Mesenchymal stem cell (in vitro differentiated cells and primary cell): Measurements from ENCODE around the gene RGS11.
A peak's percentile ranks its signal among the peaks of the same experiment; 100 is the strongest.

Experiments
- DNase-seq: peaks from one replicate; pipeline ENCODE4 v3.0.0-alpha.2; 2013
- H2AFZ ChIP-seq: one replicate; pipeline ENCODE4 v1.6.1; 2013; ENCODE audit warnings: low read depth, mild to moderate bottlenecking, control low read depth, inconsistent platforms, low read length, moderate library complexity
- H2AK5ac ChIP-seq: 2 replicates; pipeline ENCODE4 v1.6.1; 2013; ENCODE audit warnings: low read length, moderate library complexity, mild to moderate bottlenecking, inconsistent platforms; ENCODE audit not compliant: severe bottlenecking
- H2BK120ac ChIP-seq: one replicate; pipeline ENCODE4 v1.6.1; 2013; ENCODE audit warnings: low read depth, mild to moderate bottlenecking, inconsistent platforms, low read length, moderate library complexity
- H2BK12ac ChIP-seq, 2 experiments: one replicate each; pipeline ENCODE4 v1.6.1; 2013; ENCODE audit warnings: inconsistent platforms in 2 of 2, low read length in 2 of 2, mild to moderate bottlenecking in 2 of 2, moderate library complexity in 2 of 2, control low read depth in 1 of 2
- H2BK15ac ChIP-seq: one replicate; pipeline ENCODE4 v1.6.1; 2013; ENCODE audit warnings: mild to moderate bottlenecking, low read depth, inconsistent platforms; ENCODE audit not compliant: poor library complexity, severe bottlenecking
- H2BK5ac ChIP-seq: 2 replicates; pipeline ENCODE4 v1.6.1; 2013; ENCODE audit warnings: low read depth, mild to moderate bottlenecking, low read length, control low read depth, inconsistent platforms; ENCODE audit not compliant: poor library complexity, severe bottlenecking
- H3K14ac ChIP-seq, 2 experiments: one replicate each; pipeline ENCODE4 v1.6.1; 2013; ENCODE audit warnings: inconsistent platforms in 2 of 2, low read length in 2 of 2, control low read depth in 1 of 2, mild to moderate bottlenecking in 1 of 2, moderate library complexity in 1 of 2
- H3K18ac ChIP-seq, 2 experiments: one replicate each; pipeline ENCODE4 v1.6.1; 2013; ENCODE audit warnings: inconsistent platforms in 2 of 2, low read length in 2 of 2, control low read depth in 1 of 2, low read depth in 1 of 2, mild to moderate bottlenecking in 1 of 2
- H3K23ac ChIP-seq, 2 experiments: one replicate each; pipeline ENCODE4 v1.6.1; 2013; ENCODE audit warnings: inconsistent platforms in 2 of 2, low read length in 2 of 2, mild to moderate bottlenecking in 2 of 2, moderate library complexity in 2 of 2, control low read depth in 1 of 2
- H3K27ac ChIP-seq: 2 replicates; pipeline ENCODE4 v1.5.1; 2013; ENCODE audit warnings: mild to moderate bottlenecking, moderate library complexity, low read length, control low read depth, inconsistent platforms; ENCODE audit not compliant: poor library complexity, severe bottlenecking
- H3K27me3 ChIP-seq, 2 experiments: 2 replicates each; pipeline versions ENCODE4 v1.6.1 to v1.7.0; 2013; ENCODE audit warnings: low read length in 2 of 2, mild to moderate bottlenecking in 2 of 2, moderate library complexity in 2 of 2, control low read depth in 1 of 2, inconsistent platforms in 1 of 2; ENCODE audit not compliant: control insufficient read depth in 1 of 2, insufficient read depth in 1 of 2
- H3K36me3 ChIP-seq, 2 experiments: 2 replicates each; pipeline versions ENCODE4 v1.6.1 to v1.7.0; 2013; ENCODE audit warnings: low read length in 2 of 2, control low read depth in 1 of 2, inconsistent platforms in 1 of 2, low read depth in 1 of 2, mild to moderate bottlenecking in 1 of 2; ENCODE audit not compliant: insufficient read depth in 2 of 2, control insufficient read depth in 1 of 2
- H3K4ac ChIP-seq, 2 experiments: one replicate each; pipeline ENCODE4 v1.6.1; 2013; ENCODE audit warnings: inconsistent platforms in 2 of 2, low read length in 2 of 2, mild to moderate bottlenecking in 2 of 2, moderate library complexity in 2 of 2, control low read depth in 1 of 2, low read depth in 1 of 2
- H3K4me1 ChIP-seq: 2 replicates; pipeline ENCODE4 v1.6.1; 2013; ENCODE audit warnings: low read depth, low read length, control low read depth; ENCODE audit not compliant: control insufficient read depth, insufficient read depth
- H3K4me2 ChIP-seq: 2 replicates; pipeline ENCODE4 v1.6.1; 2013; ENCODE audit warnings: low read length, mild to moderate bottlenecking, inconsistent platforms; ENCODE audit not compliant: poor library complexity, severe bottlenecking
- H3K4me3 ChIP-seq, 2 experiments: 2 replicates each; pipeline versions ENCODE4 v1.5.1 to v1.7.0; 2013; ENCODE audit warnings: low read length in 2 of 2, mild to moderate bottlenecking in 2 of 2, control low read depth in 1 of 2, low read depth in 1 of 2; ENCODE audit not compliant: insufficient read depth in 1 of 2
- H3K79me1 ChIP-seq: replicated peaks from 2 replicates; pipeline ENCODE4 v1.6.1; 2013; ENCODE audit warnings: mild to moderate bottlenecking, control low read depth, low read length, inconsistent platforms; ENCODE audit not compliant: poor library complexity, severe bottlenecking
- H3K9ac ChIP-seq: 2 replicates; pipeline ENCODE4 v1.7.0; 2013; ENCODE audit warnings: mild to moderate bottlenecking, low read length, moderate library complexity
- H3K9me3 ChIP-seq: 2 replicates; pipeline ENCODE4 v1.7.0; 2013; ENCODE audit warnings: mild to moderate bottlenecking, low read length; ENCODE audit not compliant: control insufficient read depth
- H4K8ac ChIP-seq: one replicate; pipeline ENCODE4 v1.6.1; 2013; ENCODE audit warnings: inconsistent platforms, mild to moderate bottlenecking, low read length, moderate library complexity
- H4K91ac ChIP-seq: one replicate; pipeline ENCODE4 v1.6.1; 2013; ENCODE audit warnings: mild to moderate bottlenecking, low read length, inconsistent platforms
- whole genome bisulfite sequencing: methylation state at CpG from one replicate; pipeline ENCODE4 v1.1.7; 2013; ENCODE audit warnings: mixed read lengths; 5-methylcytosine and 5-hydroxymethylcytosine counted together

The RGS11 gene

DNA sequence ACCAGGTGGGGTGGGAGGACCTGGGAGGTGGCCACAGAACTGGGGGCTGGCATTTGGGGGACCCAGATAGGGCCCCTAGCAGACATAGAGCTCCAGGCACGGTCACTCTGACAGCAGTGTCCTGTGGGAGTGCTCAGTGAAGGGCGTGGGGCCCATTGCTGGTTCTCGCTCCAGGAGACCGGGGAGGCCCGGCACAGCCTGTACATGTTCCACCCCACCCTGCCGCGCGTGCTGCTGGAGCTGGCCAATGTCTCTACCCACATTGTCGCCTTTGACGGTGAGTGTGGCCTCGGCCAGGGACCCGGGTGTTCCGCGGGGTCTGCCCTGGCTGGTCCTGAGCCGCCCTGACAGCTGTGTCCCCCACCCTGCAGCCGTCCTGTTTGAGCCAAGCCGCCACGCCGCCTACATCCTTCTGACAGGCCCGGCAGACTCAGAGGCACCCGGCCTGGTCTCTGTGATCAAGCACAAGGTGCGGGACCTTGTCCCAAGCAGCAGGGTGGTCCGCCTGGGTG lies 11.2 kb downstream of the RGS11 start:
- Histone ChIP-seq H3K36me3 (peaks cover 49 to 66% of the 10 kb centered on the region in 2 experiments), H4K91ac (no peak overlapping the region), H3K9me3 (no peaks in the 10 kb centered on the region), H3K27ac (no peak overlapping the region), H2BK120ac (no peak overlapping the region), H2BK12ac (no peak overlapping the region), H3K4me3 (peak overlapping the region in 1 of 2 experiments; percentile 3), H3K23ac (no peak overlapping the region), H3K4ac (no peak overlapping the region), H3K18ac (no peak overlapping the region), H3K4me1 (peaks cover 4% of the 10 kb centered on the region), H3K9ac (no peak overlapping the region), H3K4me2 (no peak overlapping the region), H3K27me3 (peaks cover 0 to 9% of the 10 kb centered on the region in 2 experiments), H2BK15ac (no peak overlapping the region), H3K79me1 (no peaks in the 10 kb centered on the region), H2AK5ac (no peak overlapping the region), H2BK5ac (no peak overlapping the region), H2AFZ (no peak overlapping the region), H3K14ac (no peak overlapping the region), H4K8ac (no peak overlapping the region)
- 95% methylated on average over 23 of the region's 23 CpGs for WGBS
- no peak for DNase-seq

DNA sequence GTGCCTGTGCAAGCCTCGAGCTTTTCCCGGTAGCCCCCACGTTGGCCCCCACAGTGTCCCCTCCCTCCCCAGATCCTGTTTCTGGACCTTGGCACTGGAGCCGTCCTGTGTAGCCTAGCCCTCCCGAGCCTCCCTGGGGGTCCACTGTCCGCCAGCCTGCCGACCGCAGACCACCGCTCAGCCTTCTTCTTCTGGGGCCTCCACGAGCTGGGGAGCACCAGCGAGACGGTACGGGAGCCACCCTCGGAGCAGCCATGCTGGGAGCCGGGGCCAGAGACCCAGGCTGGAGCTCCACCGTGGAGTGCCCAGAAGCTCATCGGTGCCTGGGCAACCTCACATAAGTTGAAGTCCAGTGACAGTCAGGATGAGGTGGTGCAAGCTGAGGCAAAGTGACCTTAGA lies 11.8 kb downstream of the RGS11 start:
- Histone ChIP-seq H3K23ac (no peak overlapping the region), H3K36me3 (peaks cover 54 to 70% of the 10 kb centered on the region in 2 experiments), H3K27me3 (peaks cover 0 to 3% of the 10 kb centered on the region in 2 experiments), H3K9ac (no peak overlapping the region), H2BK5ac (no peak overlapping the region), H3K4me1 (peaks cover 4% of the 10 kb centered on the region), H2BK12ac (no peak overlapping the region), H2BK15ac (no peak overlapping the region), H3K27ac (no peak overlapping the region), H3K79me1 (no peaks in the 10 kb centered on the region), H2AFZ (no peak overlapping the region), H4K8ac (no peak overlapping the region), H2AK5ac (no peak overlapping the region), H3K18ac (no peak overlapping the region), H3K14ac (no peak overlapping the region), H3K4ac (no peak overlapping the region), H2BK120ac (no peak overlapping the region), H4K91ac (no peak overlapping the region), H3K4me3 (no peak overlapping the region), H3K9me3 (no peaks in the 10 kb centered on the region), H3K4me2 (no peak overlapping the region)
- WGBS = 96% methylated on average over 17 of the region's 17 CpGs
- no peak for DNase-seq

DNA sequence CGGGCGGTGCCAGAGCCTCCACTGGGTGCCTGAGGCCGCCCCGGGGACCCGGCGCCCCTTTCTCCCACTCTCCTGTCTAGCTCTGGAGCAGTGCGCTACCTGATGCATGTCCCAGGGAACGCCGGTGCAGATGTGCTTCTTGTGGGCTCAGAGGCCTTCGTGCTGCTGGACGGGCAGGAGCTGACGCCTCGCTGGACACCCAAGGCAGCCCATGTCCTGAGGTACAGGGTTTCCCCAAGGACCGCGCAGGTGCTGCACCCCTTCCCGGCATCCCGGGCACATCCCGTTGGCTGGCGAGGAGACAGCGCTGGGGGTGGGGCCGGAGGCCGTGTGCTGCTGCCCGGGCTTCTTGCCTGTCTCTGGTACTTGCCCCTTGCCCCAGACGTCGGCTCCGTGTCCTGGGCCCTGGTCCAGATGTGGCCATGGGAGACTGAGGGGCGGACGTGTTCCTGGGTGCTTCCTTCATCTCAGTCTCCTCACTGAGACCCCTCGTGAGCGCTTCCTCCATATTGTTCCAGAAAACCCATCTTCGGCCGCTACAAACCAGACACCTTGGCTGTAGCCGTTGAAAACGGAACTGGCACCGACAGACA lies 12.5 kb downstream of the RGS11 start:
- Histone ChIP-seq H3K23ac (no peak overlapping the region), H2AK5ac (no peak overlapping the region), H3K14ac (no peak overlapping the region), H4K8ac (no peak overlapping the region), H3K27me3 (no peaks in the 10 kb centered on the region), H3K4me2 (no peak overlapping the region), H3K9ac (no peak overlapping the region), H3K9me3 (no peaks in the 10 kb centered on the region), H3K4me1 (peaks cover 4% of the 10 kb centered on the region), H4K91ac (peak overlapping the region; percentile 62), H2BK15ac (no peak overlapping the region), H3K79me1 (no peaks in the 10 kb centered on the region), H3K18ac (no peak overlapping the region), H2BK5ac (no peak overlapping the region), H2BK12ac (no peak overlapping the region), H3K36me3 (peaks cover 55 to 70% of the 10 kb centered on the region in 2 experiments), H2BK120ac (no peak overlapping the region), H3K4ac (no peak overlapping the region), H2AFZ (no peak overlapping the region), H3K4me3 (no peak overlapping the region), H3K27ac (no peak overlapping the region)
- DNase-seq = no peak
- WGBS = 96% methylated on average over 35 of the region's 35 CpGs

DNA sequence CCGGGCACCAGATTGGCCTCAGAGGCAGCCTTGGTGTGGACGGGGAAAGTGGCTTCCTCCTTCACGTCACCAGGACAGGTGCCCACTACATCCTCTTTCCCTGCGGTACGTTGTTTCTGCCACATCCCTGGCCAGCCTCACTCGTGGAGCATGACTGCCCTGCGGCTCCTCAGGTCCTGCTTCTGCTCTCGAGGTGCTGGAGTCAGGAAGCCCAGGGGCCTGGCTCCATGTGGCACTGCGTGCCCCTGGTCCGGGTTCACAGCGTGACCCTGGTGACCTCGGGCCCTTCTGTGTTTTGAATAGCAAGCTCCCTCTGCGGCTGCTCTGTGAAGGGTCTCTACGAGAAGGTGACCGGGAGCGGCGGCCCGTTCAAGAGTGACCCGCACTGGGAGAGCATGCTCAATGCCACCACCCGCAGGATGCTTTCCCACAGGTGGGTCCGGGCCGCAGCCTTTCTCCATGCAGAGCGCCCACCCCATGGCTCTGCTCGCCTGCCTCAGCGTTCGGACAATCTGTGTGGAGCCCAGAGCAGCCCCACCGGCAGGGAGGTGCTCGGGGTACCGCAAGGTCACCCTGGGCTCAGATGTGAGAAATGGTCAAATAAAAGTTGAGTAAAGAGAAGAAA lies 13.5 kb downstream of the RGS11 start:
- Histone ChIP-seq H2BK120ac (no peak overlapping the region), H3K4me3 (no peak overlapping the region), H3K36me3 (peaks cover 55 to 70% of the 10 kb centered on the region in 2 experiments), H3K9me3 (no peaks in the 10 kb centered on the region), H3K27me3 (no peaks in the 10 kb centered on the region), H3K14ac (no peak overlapping the region), H4K8ac (no peak overlapping the region), H2AK5ac (no peak overlapping the region), H3K79me1 (no peaks in the 10 kb centered on the region), H4K91ac (no peak overlapping the region), H3K4me1 (peaks cover 4% of the 10 kb centered on the region), H3K9ac (no peak overlapping the region), H3K27ac (no peak overlapping the region), H3K4ac (no peak overlapping the region), H2BK15ac (no peak overlapping the region), H2BK12ac (no peak overlapping the region), H3K23ac (no peak overlapping the region), H3K18ac (no peak overlapping the region), H2AFZ (no peak overlapping the region), H2BK5ac (no peak overlapping the region), H3K4me2 (no peak overlapping the region)
- 96% methylated on average over 29 of the region's 29 CpGs for WGBS
- no peak for DNase-seq
